ENCODE measurements around the gene FCRL4.

The FCRL4 gene

DNA sequence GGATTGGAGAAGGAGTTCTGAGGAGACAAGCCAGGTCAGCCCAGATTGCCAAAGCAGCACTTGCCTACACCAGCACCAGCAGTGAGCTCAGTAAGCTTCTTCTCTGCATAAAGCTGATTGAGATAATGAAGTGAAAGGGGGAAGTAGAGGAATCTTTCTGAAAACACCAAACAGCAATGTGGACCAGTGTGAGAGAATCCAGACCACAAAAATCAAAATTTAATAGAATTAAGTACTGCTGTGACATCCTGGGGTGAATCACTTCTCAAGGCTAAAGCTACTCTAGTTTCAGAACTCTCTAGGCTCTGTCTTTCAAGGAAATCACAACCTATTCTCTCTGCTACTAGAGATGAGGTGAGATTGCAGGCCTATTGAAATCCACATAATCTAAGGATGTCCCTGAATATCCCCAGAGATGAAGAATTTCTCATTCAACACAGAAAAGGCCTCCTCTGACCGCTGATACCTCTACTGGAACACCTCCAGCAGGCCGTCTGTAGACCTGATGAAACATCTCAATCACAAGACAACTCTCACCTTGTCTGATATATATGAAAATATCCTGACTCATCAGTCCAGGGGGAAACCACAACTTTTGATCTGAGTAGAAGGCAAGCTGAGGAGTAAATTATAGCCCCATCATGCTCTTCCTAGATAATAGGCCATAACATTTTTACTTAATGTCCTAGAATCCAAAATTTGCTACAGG lies at the start of gene FCRL4:
Gene FCRL4 (minus strand): TSS at position 127 of the 709 bp plus-strand sequence. CDS start 141 bp downstream, outside the sequence.
- DNase-seq = no peak

DNA sequence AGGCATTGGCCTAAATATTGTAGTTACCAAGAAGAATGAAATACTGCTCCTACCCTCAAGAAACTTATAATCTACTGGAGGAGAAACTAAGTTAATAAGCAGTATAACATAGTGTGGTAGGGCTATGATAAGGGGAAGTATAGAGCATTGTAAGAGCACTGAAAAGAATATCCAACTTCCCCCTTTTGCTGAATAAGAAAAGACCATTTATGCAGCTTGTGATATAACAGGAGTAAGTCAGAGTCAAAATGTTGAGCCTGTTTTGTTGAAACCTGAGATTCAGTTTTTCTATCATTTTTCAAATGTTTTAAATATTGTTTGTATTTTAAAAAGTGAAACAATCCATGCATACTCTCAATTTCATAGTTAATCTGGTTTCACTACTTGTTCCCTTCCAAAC lies 48.3 kb upstream of the FCRL4 start:
- peak; percentile 44 for DNase-seq

DNA sequence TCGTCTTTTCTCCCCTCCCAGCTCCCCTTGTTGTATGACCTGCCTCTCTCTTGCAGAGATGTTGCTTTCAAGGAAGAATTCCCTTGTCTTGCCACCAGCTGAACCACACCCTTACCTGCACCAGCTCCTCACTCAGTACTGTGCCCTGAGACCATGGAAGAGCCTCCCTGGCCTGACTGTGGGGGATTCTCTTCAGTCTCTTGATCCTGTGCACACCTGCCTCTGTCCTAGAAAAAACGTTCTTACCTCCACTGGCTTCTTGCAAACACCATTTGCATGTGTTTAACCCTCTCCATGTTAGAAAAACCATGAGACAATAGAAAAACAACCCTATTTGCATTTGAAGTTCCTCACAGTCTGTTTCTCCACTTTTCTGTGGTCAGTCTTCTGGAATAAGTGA lies 43.3 kb upstream of the FCRL4 start:
- DNase-seq = no peak

DNA sequence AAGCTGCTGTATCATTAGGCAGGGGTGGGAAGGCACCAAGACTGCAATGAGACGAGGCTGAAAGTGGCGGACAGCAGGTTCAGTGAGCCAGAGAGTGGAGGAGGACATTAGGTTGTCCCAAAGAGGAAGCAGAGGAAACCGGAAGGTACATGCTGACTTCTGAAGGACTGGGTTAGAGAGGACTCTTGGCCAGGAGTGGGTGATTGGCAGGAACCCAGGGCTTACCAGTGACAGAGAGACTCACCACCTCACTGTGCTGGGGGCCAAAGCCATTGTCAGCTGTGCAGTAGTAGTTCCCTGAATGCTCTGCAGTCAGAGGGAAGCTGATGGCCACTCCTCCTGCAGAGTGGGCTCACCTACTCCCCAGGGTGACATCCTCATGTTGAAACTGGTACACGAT lies 41.9 kb upstream of the FCRL4 start:
- no peak for DNase-seq

DNA sequence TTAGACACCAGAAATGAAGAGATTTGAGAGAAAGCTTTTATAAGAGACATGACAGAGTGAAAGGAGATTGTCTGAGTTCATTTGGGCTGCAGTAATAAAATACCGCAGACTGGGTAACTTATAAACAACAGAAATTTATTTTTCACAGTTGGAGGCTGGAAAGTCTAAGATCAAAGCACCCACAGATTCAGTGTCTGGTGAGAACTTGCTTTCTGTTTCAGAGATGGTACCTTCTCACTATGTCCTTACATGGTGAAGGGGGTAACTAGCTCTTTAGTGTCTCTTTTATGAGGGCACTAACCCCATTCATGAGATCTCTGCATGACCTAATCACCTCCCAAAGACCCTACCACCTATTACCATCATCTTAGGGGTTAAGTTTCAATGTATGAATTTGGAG lies 30.9 kb upstream of the FCRL4 start:
- no peak for DNase-seq

DNA sequence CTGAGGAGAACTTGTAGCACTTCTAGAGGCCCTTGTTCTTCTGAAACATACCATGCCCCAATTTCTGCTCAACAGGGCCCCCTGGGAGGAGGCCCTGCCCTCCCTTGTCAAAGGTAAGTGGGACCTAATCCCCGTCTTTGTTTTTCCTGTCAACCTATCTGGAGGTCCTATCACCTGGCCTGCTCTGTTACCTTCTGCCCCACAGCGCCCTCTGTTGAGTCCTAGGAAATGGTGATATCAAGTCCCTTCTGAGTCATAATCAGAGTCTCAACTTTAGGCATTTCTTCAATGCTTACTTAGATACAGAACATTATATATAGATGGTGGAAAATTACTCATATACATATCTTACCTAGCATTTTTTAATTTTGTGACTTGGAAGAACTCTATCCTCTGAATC lies 28.2 kb upstream of the FCRL4 start:
- peak; percentile 9 for DNase-seq

DNA sequence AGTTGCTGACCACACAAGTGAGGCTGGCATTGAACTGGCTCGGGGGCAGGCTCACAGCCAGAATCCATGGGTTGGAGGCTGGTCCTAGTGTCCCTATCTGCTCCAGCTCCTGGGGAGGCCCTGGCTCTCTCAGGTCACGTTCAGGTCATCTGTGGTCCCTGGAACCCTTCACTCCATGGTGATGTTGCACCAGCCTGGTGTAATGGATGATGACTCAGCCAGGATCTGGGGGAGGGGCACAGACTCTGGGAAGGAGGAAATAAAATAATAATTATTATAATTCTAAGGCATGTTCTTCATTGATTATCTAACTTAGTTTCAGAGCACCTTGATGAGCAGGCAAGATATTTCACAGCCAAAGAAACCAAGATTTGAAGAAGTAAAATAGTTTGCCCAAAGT lies 26.6 kb upstream of the FCRL4 start:
- no peak for DNase-seq

DNA sequence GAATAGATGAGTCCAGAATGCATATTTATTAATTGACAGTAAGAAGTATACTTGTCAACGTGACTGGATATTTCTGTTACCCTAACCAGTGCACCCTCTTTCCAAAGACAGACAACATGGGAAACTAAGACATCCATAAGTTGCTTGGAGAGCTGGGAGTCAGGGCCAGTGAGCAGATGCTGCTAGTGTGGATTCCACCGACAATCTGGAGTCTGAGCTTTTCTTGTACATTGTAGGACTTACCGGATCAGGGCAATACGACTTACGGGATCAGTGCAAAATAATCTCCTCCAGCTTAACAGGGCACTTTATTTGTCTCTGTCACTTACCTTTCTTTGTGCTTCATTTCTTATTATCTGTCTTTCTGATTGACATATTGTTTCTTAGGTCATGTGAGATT lies 24.6 kb upstream of the FCRL4 start:
- DNase-seq = no peak

DNA sequence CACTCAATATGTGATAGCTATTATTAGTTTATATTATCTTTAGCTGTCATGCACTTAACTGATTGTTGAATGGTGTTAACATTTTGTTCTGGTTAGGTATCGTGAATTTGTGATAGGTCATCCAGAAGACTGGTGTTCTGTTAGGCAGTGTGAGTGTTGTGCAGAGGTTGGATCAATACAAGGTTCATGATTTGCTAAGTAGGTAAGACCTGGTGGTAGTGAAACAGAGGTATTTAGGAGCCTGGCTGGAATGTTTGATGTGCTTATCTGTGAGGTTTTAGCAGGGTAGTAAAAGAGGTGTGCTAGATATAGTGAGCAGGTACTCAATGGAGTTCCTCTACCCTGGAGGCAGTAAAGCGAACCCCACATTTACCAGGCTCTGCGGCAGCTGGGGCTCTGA lies 20.3 kb upstream of the FCRL4 start:
- DNase-seq = no peak

DNA sequence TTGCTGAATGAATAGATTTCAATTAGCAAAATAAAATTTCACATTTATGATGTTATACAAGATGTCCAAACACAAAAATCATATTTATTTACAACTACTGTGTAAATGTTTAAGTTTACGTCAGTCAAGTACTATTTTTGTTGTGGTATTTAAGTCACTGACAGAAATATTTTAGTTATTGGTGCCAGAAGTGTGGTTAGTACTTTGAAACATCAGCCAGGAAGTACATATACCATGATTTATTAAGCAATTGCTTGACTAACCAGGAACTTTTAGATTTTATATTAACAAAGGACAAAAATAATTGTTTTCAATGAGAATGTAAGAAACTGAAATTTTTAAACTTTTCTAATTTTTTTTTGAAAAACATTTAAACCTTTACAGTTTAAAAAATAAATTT lies 2.4 kb upstream of the FCRL4 start:
- no peak for DNase-seq

DNA sequence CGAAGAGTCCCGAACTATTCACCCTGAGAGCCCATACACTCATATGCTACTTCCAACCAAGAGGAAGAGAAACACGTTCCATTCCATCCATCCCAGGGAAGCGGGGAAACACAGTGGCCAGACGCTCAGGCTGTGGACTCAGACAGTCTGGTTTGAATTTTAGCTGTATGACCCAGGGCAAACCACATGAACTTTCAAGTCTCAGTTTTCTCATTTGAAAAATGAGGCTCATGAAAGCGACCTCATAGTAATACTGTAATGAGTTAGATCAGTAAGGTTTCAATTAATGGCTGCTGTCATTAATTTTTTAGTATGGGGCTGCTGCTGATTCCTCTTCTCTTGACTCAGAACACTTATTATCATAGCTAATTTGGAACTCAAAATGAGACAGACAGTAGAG lies 1.5 kb downstream of the FCRL4 start:
- DNase-seq = no peak

DNA sequence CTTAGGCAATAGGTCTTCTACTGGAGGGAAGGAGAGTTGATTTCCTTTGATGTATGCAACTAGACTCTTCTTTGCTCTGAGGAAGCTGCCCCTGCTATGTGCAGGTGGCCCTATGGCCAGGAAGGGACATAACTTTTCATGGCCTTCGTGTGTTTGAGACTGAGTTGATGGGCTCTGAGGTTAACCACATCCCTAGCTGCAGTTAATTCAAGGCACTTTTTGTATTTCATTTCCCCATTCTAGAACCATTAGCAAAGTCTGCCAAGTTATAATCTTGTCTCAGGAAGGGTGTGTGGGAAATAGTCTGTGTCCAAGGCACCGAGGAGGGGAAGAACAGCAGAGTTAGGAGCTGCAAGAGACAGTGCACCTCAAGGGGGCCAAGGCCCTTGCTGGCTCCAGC lies 2.5 kb downstream of the FCRL4 start:
- no peak for DNase-seq

DNA sequence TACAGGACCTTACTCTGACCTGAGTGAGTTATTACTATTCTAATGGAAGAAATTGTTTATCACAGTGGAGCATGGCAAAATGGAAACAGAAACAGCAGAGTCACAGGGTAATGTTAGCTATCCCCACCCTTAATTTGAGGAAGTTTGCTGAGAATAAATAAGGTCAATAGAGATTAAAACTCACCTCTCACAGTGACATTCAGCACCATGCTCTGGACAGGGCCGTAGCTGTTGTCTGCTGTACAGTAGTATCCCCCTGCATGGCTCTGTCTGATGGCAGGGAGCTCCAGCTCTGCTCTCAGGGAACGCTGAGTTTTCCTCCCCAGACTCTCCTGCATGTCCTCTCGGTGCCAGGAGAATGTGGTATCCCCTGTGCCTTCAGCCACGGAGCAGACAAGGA lies 11.9 kb downstream of the FCRL4 start:
- no peak for DNase-seq

DNA sequence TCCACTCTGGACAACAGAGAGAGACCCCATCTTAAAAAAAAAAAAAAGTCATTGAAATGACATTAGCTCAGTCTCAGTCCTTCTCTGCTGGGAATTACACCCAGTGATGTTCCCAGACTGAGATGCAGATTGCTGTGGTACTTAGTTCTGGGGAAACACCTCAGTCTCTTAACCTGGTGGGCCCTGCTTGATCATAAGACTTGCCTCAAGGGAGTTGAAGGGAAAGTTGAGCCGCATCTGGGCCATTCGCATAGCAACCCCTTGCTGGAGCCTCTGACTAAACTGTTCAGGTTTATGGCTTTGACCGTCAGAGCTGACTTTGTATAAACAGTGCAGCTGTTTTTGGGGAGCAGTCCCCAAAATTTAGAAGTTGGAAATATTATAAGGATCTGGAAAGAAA lies 13.4 kb downstream of the FCRL4 start:
- DNase-seq = no peak

DNA sequence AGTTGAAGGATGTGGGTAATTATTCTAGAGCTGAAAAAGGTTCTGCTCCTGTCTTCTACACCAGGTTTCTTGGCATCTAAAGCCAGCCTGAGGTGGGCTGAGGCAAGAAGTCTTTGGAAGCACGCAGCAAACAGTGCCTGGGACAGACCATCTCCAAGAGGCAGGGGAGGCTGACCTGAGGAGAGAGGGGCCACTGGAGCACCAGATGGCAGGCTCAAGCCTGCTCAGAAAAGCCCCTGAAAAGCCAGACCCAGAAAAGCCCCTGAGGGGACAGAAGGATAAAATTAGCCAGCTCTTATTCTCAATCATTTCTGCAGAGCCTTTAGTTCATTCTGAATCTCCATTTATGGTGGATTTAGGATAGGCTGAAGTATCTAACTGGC lies 17.1 kb downstream of the FCRL4 start:
- DNase-seq = no peak

DNA sequence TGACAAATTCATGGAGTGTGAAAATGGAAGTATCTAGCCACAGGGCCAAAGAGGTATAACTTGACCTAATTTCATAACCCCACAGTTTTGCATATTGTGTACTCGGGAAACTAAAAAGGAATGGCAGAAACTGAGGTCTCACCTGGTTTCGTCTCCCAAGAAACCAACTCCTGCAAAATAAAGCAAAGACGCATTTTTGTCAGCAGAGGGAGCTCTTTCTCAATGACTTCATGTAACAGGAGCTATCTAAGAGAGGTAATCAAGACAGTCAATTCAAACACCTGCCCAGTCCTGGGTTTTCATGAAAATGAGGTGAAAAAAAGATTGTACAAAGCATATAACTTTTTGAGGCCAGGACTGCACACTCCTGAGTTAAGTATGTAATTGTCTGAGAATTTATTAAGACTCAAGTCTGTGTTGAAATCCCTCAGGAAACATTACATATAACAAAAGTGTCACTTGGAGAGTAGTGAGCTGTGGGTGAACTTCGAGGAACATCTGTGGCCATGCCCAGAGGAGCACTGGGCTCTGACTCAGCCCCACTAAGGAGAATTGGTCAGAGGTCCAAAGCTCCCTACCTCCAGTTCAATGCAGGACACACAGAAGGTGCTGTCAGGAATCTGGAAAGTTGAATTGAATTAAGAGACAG lies 17.6 kb downstream of the FCRL4 start:
- DNase-seq = peak; percentile 72

DNA sequence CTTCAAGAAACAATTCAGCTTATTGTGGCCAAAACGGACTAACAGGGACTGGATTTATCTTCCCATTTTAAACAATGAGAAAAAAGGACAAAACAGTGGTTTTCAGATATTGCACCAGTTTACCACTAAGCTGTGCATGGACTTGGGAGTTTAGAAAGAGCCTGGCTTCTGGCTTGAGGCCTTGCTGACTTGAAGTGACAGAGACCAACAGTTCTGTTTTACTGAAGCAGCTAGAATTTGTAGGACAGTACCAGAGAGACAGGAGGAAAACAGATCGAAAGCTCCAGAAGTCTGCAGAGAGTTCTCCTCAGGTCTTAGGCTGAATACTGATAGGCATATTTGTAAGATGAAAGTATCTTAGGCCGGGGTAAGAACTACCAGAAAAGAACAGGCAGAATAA lies 20.5 kb downstream of the FCRL4 start:
- no peak for DNase-seq

DNA sequence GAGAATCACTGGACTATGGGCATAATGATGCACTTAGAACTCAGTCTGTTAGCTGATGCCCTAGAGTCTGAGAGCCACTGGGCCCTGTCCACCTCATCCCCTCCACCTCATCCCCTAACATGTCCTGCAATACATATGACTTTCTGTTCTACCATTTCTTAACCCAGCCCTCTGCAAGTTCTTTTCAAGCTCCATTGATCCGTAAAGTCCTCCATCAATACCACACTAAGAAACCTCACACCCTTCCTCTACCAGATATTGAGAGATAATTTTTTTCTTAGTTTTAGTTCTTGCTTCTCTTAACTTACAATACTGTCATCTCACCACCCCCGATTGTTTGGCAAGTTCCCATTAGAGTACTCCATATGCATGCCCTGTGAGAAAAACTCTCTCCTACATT lies 22.1 kb downstream of the FCRL4 start:
- DNase-seq = no peak

DNA sequence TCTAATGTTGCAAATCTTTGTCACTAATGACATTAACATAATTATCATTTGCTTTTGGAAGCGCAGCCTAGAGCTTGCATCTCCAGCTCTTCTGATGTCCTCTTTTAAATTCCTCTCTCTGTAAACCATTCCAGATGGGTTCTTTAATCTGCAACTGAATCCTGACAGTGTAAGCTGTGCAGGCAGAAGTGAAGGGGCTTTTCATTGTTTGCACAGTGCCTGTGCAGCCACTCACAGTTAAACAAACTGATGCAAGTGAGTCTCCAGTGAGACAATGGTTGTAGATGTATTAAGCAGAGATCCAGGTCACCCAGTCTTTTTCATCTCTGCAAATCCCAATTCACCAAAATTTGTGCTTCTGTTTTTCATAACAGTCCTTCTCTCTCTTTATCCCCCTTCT lies 23.0 kb downstream of the FCRL4 start:
- no peak for DNase-seq

DNA sequence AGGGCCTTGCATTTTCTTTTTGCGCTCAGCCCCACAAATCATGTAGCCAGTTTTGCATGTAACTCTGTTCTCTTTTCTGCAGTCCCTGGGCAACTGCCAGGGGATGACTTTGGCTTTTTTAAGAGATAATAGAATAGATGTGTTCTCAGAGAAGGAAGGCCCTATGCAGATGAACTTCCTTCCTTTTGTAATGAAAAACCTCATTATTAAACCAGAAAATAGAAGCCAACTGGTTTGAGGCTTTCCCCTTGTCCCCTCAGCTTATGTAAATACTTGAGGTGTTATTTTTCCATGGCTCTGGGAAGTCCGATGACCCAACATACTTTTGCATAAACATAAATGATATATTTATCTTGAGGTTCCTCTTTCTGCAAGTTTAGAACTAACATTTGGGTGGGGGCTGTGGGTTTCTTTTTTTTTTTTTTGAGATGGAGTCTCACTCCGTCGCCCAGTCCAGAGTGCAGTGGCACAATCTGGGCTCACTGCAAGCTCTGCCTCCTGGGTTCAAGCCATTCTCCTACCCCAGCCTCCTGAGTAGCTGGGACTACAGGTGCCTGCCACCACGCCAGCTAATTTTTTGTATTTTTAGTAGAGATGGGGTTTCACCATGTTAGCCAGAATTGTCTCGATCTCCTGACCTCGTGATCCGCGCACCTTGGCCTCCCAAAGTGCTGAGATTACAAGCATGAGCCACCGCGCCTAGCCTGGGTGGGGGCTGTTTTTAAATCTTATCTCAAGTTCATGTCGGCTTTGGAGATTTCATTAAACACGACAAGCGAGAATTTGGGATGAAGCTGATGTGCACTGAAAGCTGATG lies 31.2 kb downstream of the FCRL4 start:
- peak; percentile 55 for DNase-seq

DNA sequence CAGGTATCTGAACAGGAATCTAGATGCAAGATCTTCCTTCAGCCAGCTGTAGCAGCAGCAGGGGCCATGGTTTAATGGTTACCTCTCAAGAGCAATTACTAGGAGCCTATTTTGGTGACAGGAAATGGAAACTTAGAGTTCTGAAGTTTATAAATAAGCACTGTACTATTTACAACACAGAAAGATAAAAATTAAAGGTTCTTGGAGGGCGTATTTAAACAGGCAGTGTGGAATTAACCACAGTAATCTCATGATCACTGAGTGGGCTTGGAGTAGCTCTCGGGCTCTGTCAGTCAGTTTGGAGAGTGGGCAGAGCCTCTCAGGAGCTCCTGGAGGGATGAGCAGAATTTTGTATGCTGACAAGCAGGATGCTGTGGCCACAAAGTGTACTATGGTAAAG lies 35.4 kb downstream of the FCRL4 start:
- no peak for DNase-seq

DNA sequence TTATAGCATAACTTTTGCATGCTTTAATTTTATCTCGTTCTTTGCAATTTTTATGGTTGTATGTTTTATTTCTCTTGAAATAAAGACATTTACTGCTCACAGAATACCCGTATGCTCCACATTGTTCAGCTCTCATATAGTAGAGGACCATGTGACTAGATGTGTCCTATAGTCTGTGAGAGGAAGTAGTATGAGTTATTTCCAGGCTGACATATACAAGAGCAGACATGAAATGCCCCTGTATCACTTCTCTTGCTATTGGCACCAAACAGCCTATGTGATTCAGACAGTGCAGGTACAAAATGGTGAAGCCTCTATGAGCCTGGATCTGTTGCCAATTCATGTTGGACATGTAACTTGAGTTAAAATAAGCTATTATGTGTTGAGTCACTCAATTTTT lies 39.8 kb downstream of the FCRL4 start:
- DNase-seq = no peak

DNA sequence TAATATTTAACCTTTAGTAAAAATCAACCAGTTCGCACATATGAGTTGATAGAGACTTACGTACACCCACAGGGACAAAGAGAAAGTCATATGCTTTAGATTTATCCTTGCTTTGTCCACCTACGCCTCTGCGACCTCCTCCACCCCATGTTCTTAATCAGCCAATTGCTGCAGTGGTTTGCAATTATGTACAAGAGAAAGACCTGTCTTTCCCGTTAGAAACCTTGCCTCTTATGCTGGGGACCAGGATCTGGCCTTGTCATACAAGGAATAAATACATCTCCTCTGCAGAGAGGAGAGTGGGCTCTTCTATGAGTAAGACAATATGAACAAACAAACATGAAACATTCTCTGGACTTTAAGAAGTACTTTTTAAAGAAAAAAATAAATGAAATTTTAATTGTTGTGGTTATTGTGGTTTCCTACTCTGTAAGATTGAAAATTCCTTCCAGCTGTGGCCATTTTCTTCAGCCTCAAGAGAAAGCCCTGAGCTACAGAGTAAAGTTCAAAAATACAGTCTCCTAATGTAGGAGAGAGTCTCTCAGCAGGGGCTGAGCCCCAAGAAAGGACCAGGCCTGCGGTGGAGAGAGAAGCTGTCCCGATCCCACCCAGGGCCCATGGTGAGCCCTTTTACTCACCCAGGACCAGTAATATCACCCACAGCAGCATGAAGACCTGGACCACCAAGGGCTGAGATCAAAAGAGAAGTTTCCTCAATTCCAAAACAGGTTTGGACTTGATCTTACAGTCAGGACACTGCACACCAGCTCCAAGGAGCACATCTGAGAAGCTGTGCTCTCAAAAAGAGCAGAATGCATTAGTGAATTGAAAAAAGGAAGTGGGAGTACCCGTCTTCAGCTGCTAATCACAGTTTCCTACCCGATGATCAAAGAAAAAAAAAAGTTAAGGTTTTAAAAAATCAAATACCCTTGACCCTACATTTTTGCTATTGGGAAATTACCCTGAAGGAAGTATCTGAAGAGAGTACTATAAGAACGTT lies 45.9 kb downstream of the FCRL4 start, which contains the start of gene FCRL5:
Gene FCRL5 (minus strand): TSS at position 822 of the 1,000 bp plus-strand sequence. CDS start 153 bp downstream, at position 669.
- peak; percentile 3 for DNase-seq

Measured in suppressor macrophage treated with lipopolysaccharide for 4 hours (primary cell).